ENCODE measurements around the gene COMMD4. TPM values are rescaled to one million over a fixed set of nuclear protein-coding genes. Genes with fewer than 3 reads are reported as not detected.

COMMD4 gene
- total and polyA plus RNA-seq, 7 donors = 37.8 to 115 (median 54.3) TPM

GRCh38 chr15:75364881-75365280 lies 29.0 kb downstream of the COMMD4 start:
- 92 to 93% methylated on average over 6 of the region's 6 CpGs for WGBS, 2 donors
- no peaks in the 10 kb centered on the region for H3K27me3 ChIP-seq
- no peak overlapping the region for H3K4me3 ChIP-seq
- intact Hi-C loops (cut with DNase I) = loop anchor here (5.0 to 10.0 kb wide), 2 partner anchors 210 to 257 kb away; partner anchors contain the start of gene PTPN9
- peaks cover 0 to 22% (median 18%) of the 10 kb centered on the region in 4 donors for H3K4me1 ChIP-seq
- TF ChIP-seq CTCF (IDR thresholded peaks at IDR 0.05) (no peak), POLR2AphosphoS5 (IDR thresholded peaks at IDR 0.05) (no peak), POLR2A (IDR thresholded peaks at IDR 0.05) (no peak), EP300 (IDR thresholded peaks at IDR 0.05) (no peak)
- H3K36me3 ChIP-seq = peaks cover 8 to 74% (median 38%) of the 10 kb centered on the region in 4 donors
- no peak overlapping the region for H3K27ac ChIP-seq
- no peak for DNase-seq
- no peaks in the 10 kb centered on the region for H3K9me3 ChIP-seq

GRCh38 chr15:75366163-75366562 lies 30.3 kb downstream of the COMMD4 start:
- TF ChIP-seq EP300 (IDR thresholded peaks at IDR 0.05) = no peak
- no peak for TF ChIP-seq POLR2A (IDR thresholded peaks at IDR 0.05)
- TF ChIP-seq POLR2AphosphoS5 (IDR thresholded peaks at IDR 0.05) = no peak
- no peak for TF ChIP-seq CTCF (IDR thresholded peaks at IDR 0.05)
- H3K27me3 ChIP-seq = no peaks in the 10 kb centered on the region
- peaks cover 0 to 22% (median 18%) of the 10 kb centered on the region in 4 donors for H3K4me1 ChIP-seq
- peaks cover 3 to 74% (median 37%) of the 10 kb centered on the region in 4 donors for H3K36me3 ChIP-seq
- WGBS, 2 donors = 93 to 96% methylated on average over 3 of the region's 3 CpGs
- no peak overlapping the region for H3K27ac ChIP-seq
- H3K9me3 ChIP-seq = no peaks in the 10 kb centered on the region
- intact Hi-C loops (cut with DNase I) = loop anchor here (5.0 to 10.0 kb wide), 2 partner anchors 209 to 256 kb away; partner anchors contain the start of gene PTPN9
- H3K4me3 ChIP-seq = no peak overlapping the region
- DNase-seq = no peak

DNA sequence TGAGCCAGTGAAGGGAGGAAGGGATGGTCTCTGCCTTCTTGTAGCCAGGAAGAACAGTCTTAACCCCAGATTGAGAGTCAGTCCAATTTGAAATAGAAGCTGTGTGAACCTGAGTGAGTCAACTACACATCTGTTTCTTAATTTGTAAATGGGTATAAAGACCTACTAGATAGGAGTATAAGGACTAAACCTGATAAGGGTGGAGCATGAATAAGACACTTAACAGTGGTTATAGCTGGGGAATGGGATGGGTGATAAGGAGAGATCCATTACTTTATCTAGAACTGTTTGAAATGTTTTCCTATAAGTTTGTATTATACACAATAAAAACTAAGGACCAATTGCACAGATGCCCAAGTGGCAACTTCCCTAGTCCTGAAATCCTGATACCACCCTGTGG lies 31.1 kb downstream of the COMMD4 start:
- Histone ChIP-seq H3K4me3 (no peak overlapping the region), H3K4me1 (peaks cover 0 to 22% (median 18%) of the 10 kb centered on the region in 4 donors), H3K27me3 (no peaks in the 10 kb centered on the region), H3K36me3 (peaks cover 9 to 74% (median 43%) of the 10 kb centered on the region in 4 donors), H3K9me3 (no peaks in the 10 kb centered on the region), H3K27ac (peak overlapping the region in 2 of 4 donors; percentile 98 to 99)
- intact Hi-C loops (cut with DNase I) = loop anchor here (1.0 to 10.0 kb wide), 3 partner anchors 83 to 255 kb away; partner anchors contain the start of gene PTPN9
- TF ChIP-seq EP300 (IDR thresholded peaks at IDR 0.05) = no peak
- no peak for TF ChIP-seq CTCF (IDR thresholded peaks at IDR 0.05)
- TF ChIP-seq POLR2A (IDR thresholded peaks at IDR 0.05) = no peak
- TF ChIP-seq POLR2AphosphoS5 (IDR thresholded peaks at IDR 0.05) = no peak
- DNase-seq = no peak

GRCh38 chr15:75367406-75367912 lies 31.6 kb downstream of the COMMD4 start:
- 35 to 47% methylated on average over 7 of the region's 7 CpGs for WGBS, 2 donors
- intact Hi-C loops (cut with DNase I) = loop anchor here (1.0 to 10.0 kb wide), 3 partner anchors 83 to 255 kb away; partner anchors contain the start of gene PTPN9
- Histone ChIP-seq H3K9me3 (no peaks in the 10 kb centered on the region), H3K27ac (peak overlapping the region; percentile 95 to 99 (median 97)), H3K36me3 (peaks cover 9 to 74% (median 43%) of the 10 kb centered on the region in 4 donors), H3K4me3 (peak overlapping the region; percentile 73 to 99 (median 82)), H3K27me3 (no peaks in the 10 kb centered on the region), H3K4me1 (peaks cover 0 to 22% (median 18%) of the 10 kb centered on the region in 4 donors)
- TF ChIP-seq POLR2A (IDR thresholded peaks at IDR 0.05) (no peak), CTCF (IDR thresholded peaks at IDR 0.05) (peak in 2 of 4 experiments; percentile 42 to 57), EP300 (IDR thresholded peaks at IDR 0.05) (no peak), POLR2AphosphoS5 (IDR thresholded peaks at IDR 0.05) (no peak)
- no peak for DNase-seq
